ENCODE results near the gene EBPL. TPM values are rescaled to one million over a fixed set of nuclear protein-coding genes. Genes with fewer than 3 reads are reported as not detected.
"Not testable (repeated sequence)": the region's sequence is repeated elsewhere in the genome, so short reads cannot be mapped to it uniquely, and the experiment has no call there.

The EBPL gene
- total RNA-seq, 2 donors from 2014 or later: 12.2 to 43.9 TPM

- Histone ChIP-seq H3K27ac (peak overlapping the region in 1 of 2 donors; percentile 19), H3K9me3 (no peaks in the 10 kb centered on the region), H3K36me3 (no peaks in the 10 kb centered on the region), H3K27me3 (replicated peaks; ENCODE audit: insufficient read depth) (no peaks in the 10 kb centered on the region), H3K4me3 (no peak overlapping the region), H3K4me1 (ENCODE audit: control insufficient read depth in 1 of 2, low read depth in 2 of 2) (peaks cover 5 to 12% of the 10 kb centered on the region in 2 donors)
- ATAC-seq (ENCODE audit: insufficient number of reproducible peaks, low FRiP score, low read depth) (no peak), DNase-seq (ENCODE audit: low spot score) (no peak)
- TF ChIP-seq CTCF (IDR thresholded peaks at IDR 0.05): no peak
Measured at GRCh38 chr13:49615836-49616675, 75.2 kb downstream of the EBPL start.

GRCh38 chr13:49612042-49612441 lies 79.2 kb downstream of the EBPL start:
- DNase-seq (ENCODE audit: low spot score); H3K27me3 ChIP-seq (replicated peaks; ENCODE audit: insufficient read depth); H3K36me3 ChIP-seq; H3K4me3 ChIP-seq; ATAC-seq (ENCODE audit: insufficient number of reproducible peaks, low FRiP score, low read depth); H3K9me3 ChIP-seq; H3K27ac ChIP-seq: not testable (repeated sequence)
- peaks cover 5 to 12% of the 10 kb centered on the region in 2 donors for H3K4me1 ChIP-seq (ENCODE audit: control insufficient read depth in 1 of 2, low read depth in 2 of 2)

Other genes with a start within 250 kb of the EBPL start
- 10 to 100 TPM; 38.7 to 46.7 TPM for gene CAB39L, start 247.4 kb downstream of the EBPL start, total RNA-seq
- 1 to 10 TPM; 9.0 to 9.1 TPM for gene SETDB2, start 247.2 kb downstream of the EBPL start, total RNA-seq
- 10 to 100 TPM; 39.3 to 51.1 TPM for gene PHF11, start 195.5 kb downstream of the EBPL start, total RNA-seq
- gene RCBTB1, start 105.9 kb downstream of the EBPL start, total RNA-seq: 10 to 100 TPM; 22.6 to 22.7 TPM
- gene ARL11, start 63.0 kb downstream of the EBPL start, total RNA-seq: 1 to 10 TPM; 1.1 to 1.6 TPM
- gene KPNA3, start 101.2 kb upstream of the EBPL start, total RNA-seq: 10 to 100 TPM; 30.3 to 30.9 TPM
- 1 to 10 TPM; 4.0 to 4.1 TPM for gene SPRYD7, start 244.9 kb upstream of the EBPL start, total RNA-seq

Data from thoracic aorta (tissue), 2 donors.